Hepatocyte (in vitro differentiated cells): ENCODE measurements around the gene PHACTR1. TPM values are rescaled to one million over a fixed set of nuclear protein-coding genes. Genes with fewer than 3 reads are reported as not detected.
A peak's percentile ranks its signal among the peaks of the same experiment; 100 is the strongest.
"Not testable (repeated sequence)": the region's sequence is repeated elsewhere in the genome, so short reads cannot be mapped to it uniquely, and the experiment has no call there.

Source experiments
- DNase-seq: peaks from one replicate; pipeline ENCODE4 v3.0.0-alpha.2; 2016; ENCODE audit warnings: low spot score
- H2AFZ ChIP-seq: fragments of 200-600 bp; sonication (generic); 2 replicates; pipeline ENCODE4 v1.6.0; 2016; ENCODE audit warnings: antibody characterized with exemption, mild to moderate bottlenecking
- H3K27ac ChIP-seq: fragments of 200-600 bp; sonication (generic); 2 replicates; pipeline ENCODE4 v1.5.1; 2016; ENCODE audit warnings: mild to moderate bottlenecking
- H3K27me3 ChIP-seq: fragments of 200-600 bp; sonication (generic); 2 replicates; pipeline ENCODE4 v1.6.1; 2016
- H3K36me3 ChIP-seq: fragments of 200-600 bp; sonication (generic); replicated peaks from 2 replicates; pipeline ENCODE4 v1.5.1; 2016; ENCODE audit warnings: low read depth; ENCODE audit not compliant: insufficient read depth
- H3K4me1 ChIP-seq: fragments of 200-600 bp; sonication (generic); 2 replicates; pipeline ENCODE4 v1.5.1; 2016; ENCODE audit warnings: mild to moderate bottlenecking, moderate library complexity; ENCODE audit not compliant: insufficient read depth
- H3K4me2 ChIP-seq: fragments of 200-600 bp; sonication (generic); 2 replicates; pipeline ENCODE4 v1.6.0; 2016
- H3K4me3 ChIP-seq: fragments of 200-600 bp; sonication (generic); 2 replicates; pipeline ENCODE4 v1.5.1; 2016; ENCODE audit warnings: mild to moderate bottlenecking
- H3K79me2 ChIP-seq: fragments of 200-600 bp; sonication (generic); 2 replicates; pipeline ENCODE4 v1.6.0; 2017; ENCODE audit warnings: mild to moderate bottlenecking
- H3K9me2 ChIP-seq: fragments of 200-600 bp; sonication (generic); replicated peaks from 2 replicates; pipeline ENCODE4 v1.6.0; 2017; ENCODE audit warnings: mild to moderate bottlenecking; ENCODE audit not compliant: insufficient read depth
- H3K9me3 ChIP-seq: fragments of 200-600 bp; sonication (generic); 2 replicates; pipeline ENCODE4 v1.5.1; 2016; ENCODE audit warnings: low read depth, mild to moderate bottlenecking
- H4K20me1 ChIP-seq: fragments of 200-600 bp; sonication (generic); 2 replicates; pipeline ENCODE4 v1.6.0; 2016; ENCODE audit warnings: mild to moderate bottlenecking; ENCODE audit not compliant: insufficient read depth, poor library complexity, severe bottlenecking
- EZH2 ChIP-seq: fragments of 200-600 bp; sonication (generic); IDR thresholded peaks from 2 replicates; pipeline ENCODE4 v1.6.1; 2016; ENCODE audit warnings: antibody characterized with exemption, mild to moderate bottlenecking, borderline replicate concordance
- EZH2phosphoT487 ChIP-seq: fragments of 200-600 bp; sonication (generic); IDR thresholded peaks from one replicate; pipeline ENCODE4 v1.6.1; 2018; ENCODE audit warnings: antibody characterized with exemption, mild to moderate bottlenecking, low read depth, moderate library complexity; ENCODE audit not compliant: unreplicated experiment, severe bottlenecking
- WGBS: methylation state at CpG from one replicate; pipeline ENCODE4 v1.1.6; 2016; ENCODE audit warnings: low lambda C conversion rate; ENCODE audit errors: missing lambda C conversion rate; 5-methylcytosine and 5-hydroxymethylcytosine counted together
- polyA plus RNA-seq: library from polyadenylated mRNA; unstranded; fragments of >200 nt; fragmentation: Nextera tagmentation; extraction: Ambion mirVana; gene quantifications from 2 replicates; pipeline ENCODE4 v1.2.1, GENCODE V29; 2016
- total RNA-seq: library from RNA; depleted of rRNA; stranded (reverse); fragments of >200 nt; gene quantifications from 2 replicates; pipeline ENCODE4 v1.2.3, GENCODE V29; 2014
- TF ChIP-seq, protein P1 (sequence below): fragments of 200-600 bp; sonication (generic); IDR thresholded peaks from 2 replicates; pipeline ENCODE4 v1.5.1; 2016; ENCODE audit warnings: antibody characterized with exemption, mild to moderate bottlenecking; ENCODE audit not compliant: poor library complexity

Gene PHACTR1
- total and polyA plus RNA-seq, 2 experiments from 2014 or later: 3.0 to 4.3 TPM

DNA sequence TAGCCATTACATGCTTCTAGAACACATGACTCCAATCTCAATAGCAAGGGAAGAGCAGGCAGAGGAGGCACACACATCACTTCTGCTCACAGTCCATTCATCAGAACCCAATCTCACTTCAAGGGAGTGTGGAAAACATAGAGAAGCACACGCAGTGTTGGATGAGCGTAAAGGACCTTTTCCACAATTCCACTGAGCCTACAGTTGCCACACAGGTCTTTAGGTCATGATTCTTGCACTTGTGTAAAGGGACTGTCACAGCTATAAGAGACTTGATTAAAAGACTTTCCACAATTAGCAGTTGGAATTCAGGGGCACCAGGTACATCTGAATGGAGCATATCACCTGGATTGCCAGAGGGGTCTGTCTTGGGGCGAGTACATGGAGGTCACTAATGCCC, 525.6 kb downstream of the PHACTR1 start:
- Histone ChIP-seq H3K9me3 (no peaks in the 10 kb centered on the region), H3K79me2 (no peaks in the 10 kb centered on the region), H3K4me2 (peak overlapping the region; percentile 34), H3K36me3 (no peaks in the 10 kb centered on the region), H3K27me3 (no peaks in the 10 kb centered on the region), H3K4me1 (peaks cover 6% of the 10 kb centered on the region), H2AFZ (no peak overlapping the region), H3K9me2 (no peaks in the 10 kb centered on the region), H3K27ac (peak overlapping the region; percentile 11), H4K20me1 (no peaks in the 10 kb centered on the region), H3K4me3 (no peak overlapping the region)
- TF ChIP-seq EZH2phosphoT487 (no peak), EZH2 (no peak)
- TF ChIP-seq, protein P1, sequence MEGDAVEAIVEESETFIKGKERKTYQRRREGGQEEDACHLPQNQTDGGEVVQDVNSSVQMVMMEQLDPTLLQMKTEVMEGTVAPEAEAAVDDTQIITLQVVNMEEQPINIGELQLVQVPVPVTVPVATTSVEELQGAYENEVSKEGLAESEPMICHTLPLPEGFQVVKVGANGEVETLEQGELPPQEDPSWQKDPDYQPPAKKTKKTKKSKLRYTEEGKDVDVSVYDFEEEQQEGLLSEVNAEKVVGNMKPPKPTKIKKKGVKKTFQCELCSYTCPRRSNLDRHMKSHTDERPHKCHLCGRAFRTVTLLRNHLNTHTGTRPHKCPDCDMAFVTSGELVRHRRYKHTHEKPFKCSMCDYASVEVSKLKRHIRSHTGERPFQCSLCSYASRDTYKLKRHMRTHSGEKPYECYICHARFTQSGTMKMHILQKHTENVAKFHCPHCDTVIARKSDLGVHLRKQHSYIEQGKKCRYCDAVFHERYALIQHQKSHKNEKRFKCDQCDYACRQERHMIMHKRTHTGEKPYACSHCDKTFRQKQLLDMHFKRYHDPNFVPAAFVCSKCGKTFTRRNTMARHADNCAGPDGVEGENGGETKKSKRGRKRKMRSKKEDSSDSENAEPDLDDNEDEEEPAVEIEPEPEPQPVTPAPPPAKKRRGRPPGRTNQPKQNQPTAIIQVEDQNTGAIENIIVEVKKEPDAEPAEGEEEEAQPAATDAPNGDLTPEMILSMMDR: no peak
- no peak for DNase-seq
- WGBS: 90% methylated on average over 3 of the region's 3 CpGs

DNA sequence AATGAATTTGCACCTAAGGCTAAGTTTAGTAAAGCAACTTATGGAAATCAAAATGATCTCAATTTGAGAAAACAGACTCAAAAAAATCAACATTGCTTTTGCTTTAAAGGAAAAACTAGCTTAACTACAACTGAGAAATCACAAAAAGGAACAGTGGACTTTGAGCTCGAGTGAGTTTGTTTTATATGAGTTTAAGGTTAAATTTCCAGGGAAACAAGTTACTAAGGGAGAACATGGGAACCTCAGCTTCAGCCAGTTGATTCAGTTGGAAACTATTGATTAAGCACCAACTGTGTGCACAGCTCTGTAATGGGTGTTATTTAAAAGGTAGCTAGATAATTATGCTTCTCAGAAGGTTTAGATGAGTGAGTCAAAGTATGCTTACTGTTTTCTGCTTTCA, 526.0 kb downstream of the PHACTR1 start:
- Histone ChIP-seq H3K79me2 (no peaks in the 10 kb centered on the region), H3K9me3 (no peaks in the 10 kb centered on the region), H2AFZ (no peak overlapping the region), H3K27me3 (no peaks in the 10 kb centered on the region), H3K4me1 (peaks cover 6% of the 10 kb centered on the region), H3K4me3 (no peak overlapping the region), H3K4me2 (peak overlapping the region; percentile 34), H3K27ac (peak overlapping the region; percentile 26), H3K9me2 (no peaks in the 10 kb centered on the region), H3K36me3 (no peaks in the 10 kb centered on the region), H4K20me1 (no peaks in the 10 kb centered on the region)
- TF ChIP-seq, protein P1: no peak
- no peak for TF ChIP-seq EZH2
- TF ChIP-seq EZH2phosphoT487: no peak
- 73% methylated on average over 1 of the region's 1 CpG for WGBS
- DNase-seq: no peak

DNA sequence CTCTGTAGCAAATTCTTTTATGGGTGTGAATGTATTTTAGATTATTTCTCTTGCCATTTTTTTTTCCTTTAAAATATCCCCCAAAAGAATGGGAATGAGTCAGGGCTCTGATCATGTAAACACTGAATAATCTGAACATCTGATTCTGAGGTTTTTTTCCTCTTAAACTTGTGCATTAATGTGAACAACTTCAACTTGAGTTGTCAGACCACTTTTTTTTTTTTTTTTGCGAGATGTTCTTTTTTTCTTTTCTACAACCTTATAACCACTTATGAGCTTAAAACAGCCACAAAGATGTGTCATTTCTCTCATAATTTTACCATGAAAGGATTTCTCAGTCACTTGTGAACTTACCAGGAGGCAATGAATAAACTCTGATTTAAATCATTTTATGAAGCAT, 526.5 kb downstream of the PHACTR1 start:
- Histone ChIP-seq H3K4me1 (peaks cover 6% of the 10 kb centered on the region), H3K4me2 (peak overlapping the region; percentile 34)

DNA sequence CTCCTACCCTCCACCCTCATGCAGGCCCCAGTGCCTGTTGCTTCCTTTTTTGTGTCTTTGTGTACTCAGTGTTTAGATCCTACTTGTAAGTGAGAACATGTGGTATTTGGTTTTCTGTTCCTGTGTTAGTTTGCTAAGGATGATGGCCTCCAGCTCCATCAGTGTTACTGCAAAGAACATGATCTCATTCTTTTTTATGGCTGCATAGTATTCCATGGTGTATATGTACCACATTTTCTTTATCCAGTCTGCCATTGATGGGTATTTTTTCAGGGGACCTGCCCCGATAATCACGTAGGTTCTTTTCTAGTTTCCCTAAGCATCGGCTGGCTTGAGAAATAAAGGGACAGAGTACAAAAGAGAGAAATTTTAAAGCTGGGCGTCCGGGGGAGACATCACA, 527.2 kb downstream of the PHACTR1 start:
- not testable (repeated sequence) for H3K4me3 ChIP-seq, H3K27me3 ChIP-seq, H3K9me3 ChIP-seq, H2AFZ ChIP-seq, DNase-seq, H3K79me2 ChIP-seq, H3K27ac ChIP-seq, H4K20me1 ChIP-seq, H3K9me2 ChIP-seq, H3K4me2 ChIP-seq, H3K4me1 ChIP-seq, H3K36me3 ChIP-seq
- WGBS: 96% methylated on average over 5 of the region's 5 CpGs

More for the DNA sequence above, 526.5 kb downstream of the PHACTR1 start:
- Histone ChIP-seq H3K4me3 (no peak overlapping the region), H3K79me2 (no peaks in the 10 kb centered on the region), H2AFZ (no peak overlapping the region), H4K20me1 (no peaks in the 10 kb centered on the region), H3K27me3 (no peaks in the 10 kb centered on the region), H3K27ac (peak overlapping the region; percentile 26), H3K9me2 (no peaks in the 10 kb centered on the region), H3K9me3 (no peaks in the 10 kb centered on the region), H3K36me3 (no peaks in the 10 kb centered on the region)
- DNase-seq: no peak
- WGBS: 92% methylated on average over 1 of the region's 1 CpG
- TF ChIP-seq EZH2phosphoT487: no peak
- TF ChIP-seq, protein P1: no peak
- no peak for TF ChIP-seq EZH2
